ENCODE data around the gene SEPTIN6. TPM values are rescaled to one million over a fixed set of nuclear protein-coding genes. Genes with fewer than 3 reads are reported as not detected.

The SEPTIN6 gene
- total and polyA plus RNA-seq, 2 donors (not counting 1 experiment from before 2014, with no cell fraction given) = 5.6 to 12.8 TPM

DNA sequence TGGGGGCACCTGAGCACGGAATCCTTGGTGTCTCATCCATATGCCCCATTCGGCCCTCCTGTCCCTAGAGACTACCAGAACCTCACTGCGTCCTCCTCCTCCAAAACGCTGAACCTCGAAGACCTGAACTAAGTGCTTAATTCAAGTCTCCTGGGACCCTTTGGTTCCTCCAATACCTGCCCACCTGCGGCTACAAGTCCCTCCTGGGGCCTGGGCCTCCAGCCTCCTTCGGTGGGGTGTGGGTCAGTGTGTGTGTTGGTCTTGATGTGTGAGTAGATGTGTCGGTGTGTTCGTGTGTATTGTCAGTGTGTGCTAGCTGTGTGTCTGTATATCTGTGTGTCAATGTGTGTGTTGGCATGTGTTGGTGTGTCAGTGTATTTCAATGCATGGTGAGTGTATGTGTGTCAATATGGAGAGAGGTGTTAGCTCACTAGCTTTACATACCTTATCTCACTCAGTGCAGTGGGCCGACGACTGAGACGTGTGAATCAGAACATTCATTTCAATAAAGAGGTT, 2.6 kb upstream of the SEPTIN6 start:
- Histone ChIP-seq H3K27ac (ENCODE audit: insufficient read depth, low read length) (no peak overlapping the region), H3K79me2 (ENCODE audit: control insufficient read depth, insufficient read depth, low read length) (no peaks in the 10 kb centered on the region), H2AFZ (ENCODE audit: low read length) (no peak overlapping the region), H3K9ac (ENCODE audit: insufficient read depth, low read length) (no peak overlapping the region), H3K4me1 (ENCODE audit: control insufficient read depth, extremely low read depth, insufficient read depth, low read length) (no peaks in the 10 kb centered on the region), H3K9me3 (ENCODE audit: control insufficient read depth, insufficient read depth, low read depth, low read length) (no peaks in the 10 kb centered on the region), H3K27me3 (ENCODE audit: control insufficient read depth, insufficient read depth, low read length) (no peaks in the 10 kb centered on the region), H4K20me1 (ENCODE audit: control insufficient read depth, extremely low read depth, insufficient read depth, low read length) (no peaks in the 10 kb centered on the region), H3K36me3 (ENCODE audit: control insufficient read depth, insufficient read depth, low read length) (no peaks in the 10 kb centered on the region), H3K4me2 (ENCODE audit: extremely low read depth, insufficient read depth, low read length) (no peak overlapping the region), H3K4me3 (replicated peaks in 1 of 4; ENCODE audit: control extremely low read depth in 1 of 4, insufficient read depth in 1 of 4, low read depth in 3 of 4, low read length in 4 of 4) (no peak overlapping the region)
- TF ChIP-seq EZH2 (IDR thresholded peaks at IDR 0.05; ENCODE audit: low read length, missing control alignments) (no peak), CTCF (conservative IDR thresholded peaks at IDR 0.05 in 1 of 2, IDR thresholded peaks at IDR 0.05 in 1 of 2; ENCODE audit: low read depth in 1 of 2, low read length in 2 of 2) (no peak)
- DNase-seq (ENCODE audit: low read depth in 2 of 2) = no peak

DNA sequence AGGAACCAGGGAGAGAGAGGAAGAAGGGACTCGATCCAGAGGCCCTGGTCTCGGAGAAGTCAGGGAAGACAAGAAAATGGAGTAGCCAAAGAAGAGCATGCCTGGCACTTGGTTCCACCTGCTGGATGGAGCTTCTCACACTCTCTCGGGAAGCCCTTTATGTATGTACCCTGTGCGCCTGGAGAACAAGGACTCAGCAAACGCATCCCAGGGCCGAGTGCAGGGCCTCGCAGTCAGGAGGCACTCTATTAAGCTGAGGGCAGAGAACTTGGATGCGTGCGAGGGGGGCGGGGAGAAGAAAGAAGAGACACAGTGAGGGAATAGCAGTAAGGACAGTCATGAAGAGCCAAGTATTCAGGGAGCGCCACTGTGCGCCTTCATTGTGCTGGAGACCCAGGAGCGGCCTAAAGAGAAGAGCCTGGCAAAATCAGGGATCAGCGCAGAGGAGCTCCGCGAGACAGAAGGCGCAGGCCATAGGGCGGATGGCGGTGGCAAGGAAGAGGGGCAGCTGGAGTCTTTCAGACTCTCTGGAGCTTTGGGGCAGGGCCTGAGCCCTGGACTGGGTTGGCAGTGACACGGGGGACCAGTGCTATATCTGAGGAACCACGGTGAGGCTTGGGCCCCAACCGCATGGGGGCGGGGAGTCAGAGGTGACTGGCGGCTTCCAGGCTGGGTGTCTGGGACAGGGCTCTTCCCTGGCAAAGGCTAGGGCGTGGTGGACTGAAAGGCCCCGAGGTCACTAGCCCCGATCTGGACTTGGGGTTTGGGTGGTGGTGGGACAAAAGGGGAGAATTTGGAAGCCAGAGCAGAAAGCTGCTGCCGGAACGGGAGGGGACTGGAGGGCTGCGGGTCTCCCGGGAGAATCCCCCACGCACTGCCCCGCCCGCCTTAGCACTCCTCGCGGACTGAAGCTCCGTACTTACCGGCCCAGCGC, 1.9 kb upstream of the SEPTIN6 start:
- no peaks in the 10 kb centered on the region for H3K9me3 ChIP-seq (ENCODE audit: control insufficient read depth, insufficient read depth, low read depth, low read length)
- TF ChIP-seq CTCF (conservative IDR thresholded peaks at IDR 0.05 in 1 of 2, IDR thresholded peaks at IDR 0.05 in 1 of 2; ENCODE audit: low read depth in 1 of 2, low read length in 2 of 2) (no peak), EZH2 (IDR thresholded peaks at IDR 0.05; ENCODE audit: low read length, missing control alignments) (no peak)
- no peak overlapping the region for H3K27ac ChIP-seq (ENCODE audit: insufficient read depth, low read length)
- H3K4me2 ChIP-seq (ENCODE audit: extremely low read depth, insufficient read depth, low read length) = no peak overlapping the region
- no peak overlapping the region for H2AFZ ChIP-seq (ENCODE audit: low read length)
- H3K4me3 ChIP-seq (replicated peaks in 1 of 4; ENCODE audit: control extremely low read depth in 1 of 4, insufficient read depth in 1 of 4, low read depth in 3 of 4, low read length in 4 of 4) = no peak overlapping the region
- no peaks in the 10 kb centered on the region for H3K36me3 ChIP-seq (ENCODE audit: control insufficient read depth, insufficient read depth, low read length)
- H3K9ac ChIP-seq (ENCODE audit: insufficient read depth, low read length) = no peak overlapping the region
- H3K27me3 ChIP-seq (ENCODE audit: control insufficient read depth, insufficient read depth, low read length) = no peaks in the 10 kb centered on the region
- no peaks in the 10 kb centered on the region for H3K79me2 ChIP-seq (ENCODE audit: control insufficient read depth, insufficient read depth, low read length)
- no peak for DNase-seq (ENCODE audit: low read depth in 2 of 2)
- H4K20me1 ChIP-seq (ENCODE audit: control insufficient read depth, extremely low read depth, insufficient read depth, low read length) = no peaks in the 10 kb centered on the region
- H3K4me1 ChIP-seq (ENCODE audit: control insufficient read depth, extremely low read depth, insufficient read depth, low read length) = no peaks in the 10 kb centered on the region

- Histone ChIP-seq H3K4me3 (replicated peaks in 1 of 4; ENCODE audit: control extremely low read depth in 1 of 4, insufficient read depth in 1 of 4, low read depth in 3 of 4, low read length in 4 of 4) (no peak overlapping the region), H4K20me1 (ENCODE audit: control insufficient read depth, extremely low read depth, insufficient read depth, low read length) (no peaks in the 10 kb centered on the region), H3K4me1 (ENCODE audit: control insufficient read depth, extremely low read depth, insufficient read depth, low read length) (no peaks in the 10 kb centered on the region), H3K9me3 (ENCODE audit: control insufficient read depth, insufficient read depth, low read depth, low read length) (no peaks in the 10 kb centered on the region), H3K36me3 (ENCODE audit: control insufficient read depth, insufficient read depth, low read length) (no peaks in the 10 kb centered on the region), H3K79me2 (ENCODE audit: control insufficient read depth, insufficient read depth, low read length) (no peaks in the 10 kb centered on the region), H2AFZ (ENCODE audit: low read length) (no peak overlapping the region), H3K27me3 (ENCODE audit: control insufficient read depth, insufficient read depth, low read length) (no peaks in the 10 kb centered on the region), H3K27ac (ENCODE audit: insufficient read depth, low read length) (no peak overlapping the region), H3K9ac (ENCODE audit: insufficient read depth, low read length) (no peak overlapping the region), H3K4me2 (ENCODE audit: extremely low read depth, insufficient read depth, low read length) (no peak overlapping the region)
- no peak for DNase-seq (ENCODE audit: low read depth in 2 of 2)
- TF ChIP-seq CTCF (conservative IDR thresholded peaks at IDR 0.05 in 1 of 2, IDR thresholded peaks at IDR 0.05 in 1 of 2; ENCODE audit: low read depth in 1 of 2, low read length in 2 of 2) (no peak), EZH2 (IDR thresholded peaks at IDR 0.05; ENCODE audit: low read length, missing control alignments) (no peak)
Observed at GRCh38 chrX:119693996-119694451, 1.1 kb upstream of the SEPTIN6 start.
